H9 (cell line): ENCODE results near the gene BAIAP2. TPM values are rescaled to one million over a fixed set of nuclear protein-coding genes. Genes with fewer than 3 reads are reported as not detected.

Experiments
- DNase-seq: peaks from one replicate; pipeline ENCODE4 v3.0.0-alpha.2; 2017
- H2AFZ ChIP-seq: one replicate; pipeline ENCODE4 v1.6.1; 2013; ENCODE audit warnings: mild to moderate bottlenecking, low read length, control low read depth, moderate library complexity
- H2AK5ac ChIP-seq: 2 replicates; pipeline ENCODE4 v1.6.1; 2013; ENCODE audit warnings: low read length, control low read depth, mixed read lengths; ENCODE audit not compliant: insufficient read length
- H2BK120ac ChIP-seq: one replicate; pipeline ENCODE4 v1.6.1; 2013; ENCODE audit warnings: low read depth, mild to moderate bottlenecking, low read length, control low read depth, inconsistent platforms; ENCODE audit not compliant: poor library complexity, severe bottlenecking
- H2BK12ac ChIP-seq: 2 replicates; pipeline ENCODE4 v1.6.1; 2013; ENCODE audit warnings: low read length, control low read depth, mixed read lengths, low read depth; ENCODE audit not compliant: insufficient read length
- H2BK15ac ChIP-seq: 2 replicates; pipeline ENCODE4 v1.6.1; 2013; ENCODE audit warnings: low read depth, low read length, control low read depth
- H2BK20ac ChIP-seq: one replicate; pipeline ENCODE4 v1.6.1; 2013; ENCODE audit warnings: low read depth, mild to moderate bottlenecking, low read length, control low read depth, inconsistent platforms; ENCODE audit not compliant: poor library complexity, severe bottlenecking
- H2BK5ac ChIP-seq: 2 replicates; pipeline ENCODE4 v1.6.1; 2013; ENCODE audit warnings: low read length, control low read depth, mixed read lengths; ENCODE audit not compliant: insufficient read length
- H3K14ac ChIP-seq: 2 replicates; pipeline ENCODE4 v1.6.1; 2013; ENCODE audit warnings: low read length, control low read depth; ENCODE audit not compliant: insufficient read depth
- H3K18ac ChIP-seq: 2 replicates; pipeline ENCODE4 v1.6.1; 2013; ENCODE audit warnings: low read depth, mild to moderate bottlenecking, mixed read lengths, low read length, control low read depth; ENCODE audit not compliant: insufficient read length
- H3K23ac ChIP-seq: 2 replicates; pipeline ENCODE4 v1.6.1; 2013; ENCODE audit warnings: low read length, control low read depth, mixed read lengths, low read depth; ENCODE audit not compliant: insufficient read length
- H3K23me2 ChIP-seq: 2 replicates; pipeline ENCODE4 v1.6.1; 2013; ENCODE audit warnings: low read depth, mild to moderate bottlenecking, mixed read lengths, low read length, control low read depth; ENCODE audit not compliant: insufficient read length, poor library complexity, severe bottlenecking
- H3K27ac ChIP-seq: 2 replicates; pipeline ENCODE4 v1.5.1; 2013; ENCODE audit warnings: low read length, control low read depth, mixed read lengths, low read depth; ENCODE audit not compliant: insufficient read length
- H3K27me3 ChIP-seq: 2 replicates; pipeline ENCODE4 v1.6.1; 2013; ENCODE audit warnings: low read length, control low read depth, inconsistent platforms; ENCODE audit not compliant: insufficient read depth
- H3K4ac ChIP-seq: 2 replicates; pipeline ENCODE4 v1.6.1; 2013; ENCODE audit warnings: low read depth, mild to moderate bottlenecking, control low read depth, inconsistent platforms, low read length, moderate library complexity
- H3K4me1 ChIP-seq: 2 replicates; pipeline ENCODE4 v1.6.1; 2013; ENCODE audit warnings: low read length, control low read depth, inconsistent platforms; ENCODE audit not compliant: insufficient read depth
- H3K4me2 ChIP-seq: 2 replicates; pipeline ENCODE4 v1.6.1; 2013; ENCODE audit warnings: low read length, control low read depth, mixed read lengths; ENCODE audit not compliant: insufficient read length, insufficient read depth
- H3K56ac ChIP-seq: 2 replicates; pipeline ENCODE4 v1.6.1; 2013; ENCODE audit warnings: low read depth, mild to moderate bottlenecking, mixed read lengths, low read length, control low read depth; ENCODE audit not compliant: insufficient read length
- H3K79me1 ChIP-seq: 2 replicates; pipeline ENCODE4 v1.6.1; 2013; ENCODE audit warnings: low read depth, mild to moderate bottlenecking, moderate library complexity, low read length, control low read depth, inconsistent platforms; ENCODE audit not compliant: insufficient read depth, poor library complexity, severe bottlenecking
- H3K79me2 ChIP-seq: 2 replicates; pipeline ENCODE4 v1.6.1; 2013; ENCODE audit warnings: low read length, control low read depth, inconsistent platforms; ENCODE audit not compliant: insufficient read depth
- H3K9ac ChIP-seq: 2 replicates; pipeline ENCODE4 v1.6.1; 2013; ENCODE audit warnings: low read length, control low read depth, mixed read lengths; ENCODE audit not compliant: insufficient read length; ENCODE audit errors: extremely low read depth
- H3K9me3 ChIP-seq: one replicate; pipeline ENCODE4 v1.6.1; 2013; ENCODE audit warnings: low read depth, low read length, inconsistent platforms; ENCODE audit not compliant: control insufficient read depth
- H3T11ph ChIP-seq: one replicate; pipeline ENCODE4 v1.6.1; 2013; ENCODE audit warnings: mild to moderate bottlenecking, low read length, control low read depth, inconsistent platforms
- H4K20me1 ChIP-seq: one replicate; pipeline ENCODE4 v1.6.1; 2013; ENCODE audit not compliant: control insufficient read depth, insufficient read length, insufficient read depth
- H4K5ac ChIP-seq: 2 replicates; pipeline ENCODE4 v1.6.1; 2013; ENCODE audit warnings: low read depth, mild to moderate bottlenecking, mixed read lengths, low read length, control low read depth; ENCODE audit not compliant: insufficient read length
- H4K8ac ChIP-seq: replicated peaks from 2 replicates; pipeline ENCODE4 v1.6.1; 2013; ENCODE audit warnings: low read length, control low read depth, mixed read lengths, low read depth; ENCODE audit not compliant: insufficient read length
- H4K91ac ChIP-seq: 2 replicates; pipeline ENCODE4 v1.6.1; 2013; ENCODE audit warnings: low read depth, mild to moderate bottlenecking, moderate library complexity, mixed read lengths, low read length, control low read depth; ENCODE audit not compliant: insufficient read length
- H3K27ac Mint-ChIP-seq, 3 experiments: 2 replicates in 2 of 3; 3 replicates in 1 of 3; pipeline ENCODE4 v1.8.0; 2020 to 2021; ENCODE audit warnings: mixed read lengths in 3 of 3, mild to moderate bottlenecking in 1 of 3, moderate library complexity in 1 of 3
- H3K27me3 Mint-ChIP-seq: 2 replicates; pipeline ENCODE4 v1.8.0; 2021; ENCODE audit warnings: low read depth, mild to moderate bottlenecking, moderate library complexity, mixed read lengths
- H3K36me3 Mint-ChIP-seq, 3 experiments: 2 replicates in 2 of 3; 3 replicates in 1 of 3; pipeline ENCODE4 v1.8.0; 2020 to 2021; ENCODE audit warnings: low read depth in 3 of 3, mixed read lengths in 3 of 3; ENCODE audit not compliant: insufficient read depth in 1 of 3
- H3K4me1 Mint-ChIP-seq, 2 experiments: 2 replicates each; pipeline ENCODE4 v1.8.0; 2020; ENCODE audit warnings: mixed read lengths in 2 of 2
- H3K4me3 Mint-ChIP-seq, 2 experiments: 2 replicates in 1 of 2; 3 replicates in 1 of 2; pipeline ENCODE4 v1.8.0; 2020 to 2021; ENCODE audit warnings: mild to moderate bottlenecking in 2 of 2, mixed read lengths in 2 of 2, moderate library complexity in 1 of 2
- H3K9me3 Mint-ChIP-seq, 2 experiments: 2 replicates in 1 of 2; 3 replicates in 1 of 2; pipeline ENCODE4 v1.8.0; 2020; ENCODE audit warnings: mild to moderate bottlenecking in 2 of 2, mixed read lengths in 2 of 2, moderate library complexity in 1 of 2
- CTCF ChIP-seq: fragments of 200-600 bp; sonication (generic); conservative IDR thresholded peaks from 3 replicates; pipeline ENCODE4 v1.8.0; 2021; ENCODE audit warnings: antibody characterized with exemption, mild to moderate bottlenecking
- WGBS: extraction: QIAGEN DNeasy Blood & Tissue Kit; methylation state at CpG from one replicate; pipeline ENCODE4 v1.1.7; 2013; ENCODE audit warnings: missing lambda C conversion rate, low lambda C conversion rate, mixed read lengths; ENCODE audit not compliant: insufficient read length; ENCODE audit errors: extremely low coverage; 5-methylcytosine and 5-hydroxymethylcytosine counted together
- total RNA-seq: library from RNA; stranded (reverse); gene quantifications from 2 replicates; pipeline ENCODE4 v1.2.1, GENCODE V29; 2021

Gene BAIAP2
- total RNA-seq, 1 experiment from 2014 or later = 27.8 TPM

GRCh38 chr17:81002013-81002384 is 33.0 kb upstream of the BAIAP2 start:
- no peak overlapping the region for H3K9ac ChIP-seq
- no peak overlapping the region for H3K14ac ChIP-seq
- Mint-ChIP-seq H3K9me3 (peaks cover 0 to 4% of the 10 kb centered on the region in 2 experiments; a peak in 2 of 5 replicates), H3K36me3 (peaks cover 0 to 8% (median 5%) of the 10 kb centered on the region in 3 experiments; a peak in 3 of 7 replicates), H3K4me3 (no peak overlapping the region), H3K27me3 (peaks cover 54% of the 10 kb centered on the region), H3K4me1 (peaks cover 10 to 14% of the 10 kb centered on the region in 2 experiments), H3K27ac (no peak overlapping the region)
- no CpG with 5 or more reads among the region's 10 CpGs for WGBS
- TF ChIP-seq CTCF = no peak
- no peak overlapping the region for H4K5ac ChIP-seq
- H3K18ac ChIP-seq = no peak overlapping the region
- no peaks in the 10 kb centered on the region for H3K79me1 ChIP-seq
- H2AK5ac ChIP-seq = no peak overlapping the region
- no peak overlapping the region for H2BK120ac ChIP-seq
- H2BK12ac ChIP-seq = no peak overlapping the region
- H3K4me1 ChIP-seq = no peaks in the 10 kb centered on the region
- no peak overlapping the region for H2BK20ac ChIP-seq
- H4K91ac ChIP-seq = no peak overlapping the region
- H3K79me2 ChIP-seq = no peaks in the 10 kb centered on the region
- no peaks in the 10 kb centered on the region for H3K9me3 ChIP-seq
- no peaks in the 10 kb centered on the region; the same call in 1 of the 2 replicates for H3K27me3 ChIP-seq
- H2BK15ac ChIP-seq = no peak overlapping the region
- H3K4me2 ChIP-seq = no peak overlapping the region
- no peak overlapping the region for H3K4ac ChIP-seq
- H3K27ac ChIP-seq = no peak overlapping the region
- peaks cover 4% of the 10 kb centered on the region for H3K23me2 ChIP-seq
- no peak overlapping the region for H2AFZ ChIP-seq
- no peaks in the 10 kb centered on the region for H4K20me1 ChIP-seq
- no peak overlapping the region for H3K23ac ChIP-seq
- no peak overlapping the region for H3K56ac ChIP-seq
- no peak for DNase-seq
- no peak overlapping the region for H2BK5ac ChIP-seq
- no peak overlapping the region for H4K8ac ChIP-seq
- no peak overlapping the region for H3T11ph ChIP-seq
